ENCODE measurements around the gene CHN1. TPM values are rescaled to one million over a fixed set of nuclear protein-coding genes. Genes with fewer than 3 reads are reported as not detected.

The CHN1 gene
- total and polyA plus RNA-seq, 2 of the 8 experiments (the other 6 are each of a cell fraction or from before 2014, with no cell fraction given): 54.0 to 65.7 TPM

GRCh38 chr2:175039031-175039430 is 33.9 kb upstream of the CHN1 start:
- Histone ChIP-seq H4K8ac (ENCODE audit: extremely low read depth, insufficient read depth, low read length) (no peak overlapping the region), H3K14ac (ENCODE audit: insufficient read length) (no peak overlapping the region), H3K79me2 (ENCODE audit: control insufficient read depth in 1 of 2, insufficient read depth in 2 of 2, low read length in 2 of 2) (no peaks in the 10 kb centered on the region), H3K23me2 (ENCODE audit: low read depth, low read length) (no peaks in the 10 kb centered on the region), H3K56ac (replicated peaks; ENCODE audit: insufficient read length, low read depth, low read length) (no peak overlapping the region), H2AK5ac (ENCODE audit: low read depth, low read length) (no peak overlapping the region), H3K9ac (replicated peaks in 1 of 4; ENCODE audit: extremely low read depth in 1 of 4, low read depth in 3 of 4, low read length in 3 of 4) (no peak overlapping the region), H3K9me3 (ENCODE audit: insufficient read depth in 2 of 2, low read depth in 1 of 2, low read length in 1 of 2) (no peaks in the 10 kb centered on the region), H3K4ac (replicated peaks; ENCODE audit: insufficient read length, low read depth, low read length) (no peak overlapping the region), H3K36me3 (ENCODE audit: control insufficient read depth in 2 of 4, insufficient read depth in 4 of 4, low read length in 3 of 4) (no peaks in the 10 kb centered on the region), H2BK120ac (replicated peaks; ENCODE audit: low read depth, low read length) (no peak overlapping the region), H3K18ac (ENCODE audit: extremely low read depth, low read length) (no peak overlapping the region), H2BK15ac (ENCODE audit: low read length) (no peak overlapping the region), H2BK12ac (ENCODE audit: low read depth, low read length) (no peak overlapping the region), H3K4me3 (ENCODE audit: extremely low read depth in 1 of 4, insufficient read depth in 2 of 4, low read depth in 3 of 4, low read length in 4 of 4) (no peak overlapping the region), H3K27ac (ENCODE audit: low read depth, low read length) (no peak overlapping the region), H2AFZ (ENCODE audit: low read length) (no peak overlapping the region), H4K5ac (ENCODE audit: insufficient read length, low read depth, low read length) (no peak overlapping the region), H3K4me2 (ENCODE audit: insufficient read depth in 1 of 2, low read depth in 2 of 2, low read length in 2 of 2) (no peak overlapping the region), H3K23ac (ENCODE audit: insufficient read length) (no peak overlapping the region), H3K4me1 (replicated peaks in 1 of 4; ENCODE audit: control insufficient read depth in 3 of 4, insufficient read depth in 4 of 4, low read length in 3 of 4) (no peaks in the 10 kb centered on the region), H4K91ac (replicated peaks; ENCODE audit: insufficient read length, low read length) (no peak overlapping the region), H3K27me3 (replicated peaks in 1 of 4; ENCODE audit: control insufficient read depth in 3 of 4, extremely low read depth in 1 of 4, insufficient read depth in 3 of 4, low read length in 3 of 4) (no peaks in the 10 kb centered on the region), H2BK5ac (ENCODE audit: low read depth, low read length) (no peak overlapping the region), H3K79me1 (ENCODE audit: low read depth, low read length) (no peaks in the 10 kb centered on the region), H4K20me1 (replicated peaks in 1 of 2; ENCODE audit: control insufficient read depth in 1 of 2, insufficient read depth in 2 of 2, low read length in 2 of 2) (no peaks in the 10 kb centered on the region), H2BK20ac (ENCODE audit: low read length) (no peak overlapping the region)
- TF ChIP-seq E2F6 (IDR thresholded peaks at IDR 0.05) (no peak), ZNF274 (IDR thresholded peaks at IDR 0.05; ENCODE audit: borderline replicate concordance, extremely low read depth, low read length) (no peak), SIX5 (IDR thresholded peaks at IDR 0.05; ENCODE audit: low read depth, low read length) (no peak), ATF2 (IDR thresholded peaks at IDR 0.05; ENCODE audit: low read length) (no peak)
- WGBS, 2 experiments (ENCODE audit: extremely low coverage in 1 of 2, insufficient coverage in 1 of 2, insufficient read length in 1 of 2, insufficient replicate concordance in 2 of 2, low coverage in 1 of 2, low lambda C conversion rate in 2 of 2, missing lambda C conversion rate in 1 of 2): 86% methylated on average over 5 of the region's 5 CpGs; no CpG with 5 or more reads in 1 of the 2 experiments
- POLR2A ChIA-PET (ENCODE audit: partially characterized antibody): interaction anchor here (1.4 kb wide), 1 partner anchor 34 kb away, joined by 4 read pairs; the partner anchor contains the start of gene CHN1
- DNase-seq (ENCODE audit: low read depth in 1 of 2, low spot score in 2 of 2) (no peak), FAIRE-seq (no peak)
- CTCF ChIA-PET (ENCODE audit: partially characterized antibody): interaction anchor here (1.1 to 2.7 kb wide), 5 partner anchors 8 to 350 kb away, joined by 3 to 16 read pairs (median 4); no protein-coding TSS in a partner anchor

Data from H1 (cell line).